ENCODE results near the gene MS4A6A.
"Not testable (repeated sequence)": the region's sequence is repeated elsewhere in the genome, so short reads cannot be mapped to it uniquely, and the experiment has no call there.

Gene MS4A6A

GRCh38 chr11:60182541-60183330, at the start of gene MS4A6A:
Gene MS4A6A (minus strand): TSS chr11:60183083. CDS start chr11:60181727, 1,356 bp downstream.
- no peak for DNase-seq (ENCODE audit: low read depth in 4 of 4, low spot score in 1 of 4)

DNA sequence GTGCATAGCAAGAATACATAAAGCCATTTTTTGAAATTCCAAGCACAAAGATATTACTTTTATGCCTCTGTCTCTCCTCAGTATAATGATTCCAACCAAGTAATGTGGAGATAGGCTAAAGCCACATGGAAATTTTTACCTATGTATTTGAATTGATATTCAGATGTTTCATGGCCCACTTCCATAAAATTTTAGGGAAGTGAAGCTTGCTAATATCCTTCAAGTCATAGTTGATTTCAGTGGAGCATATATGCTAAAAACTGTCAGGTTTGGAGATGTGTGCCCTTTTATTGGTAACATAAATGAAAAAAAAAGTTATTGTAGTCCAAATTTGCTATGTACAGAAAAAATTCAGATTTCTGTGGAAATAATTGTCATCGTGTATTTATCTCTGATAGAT, 47.8 kb upstream of the MS4A6A start:
- DNase-seq (ENCODE audit: low read depth in 4 of 4, low spot score in 1 of 4), result no peak

DNA sequence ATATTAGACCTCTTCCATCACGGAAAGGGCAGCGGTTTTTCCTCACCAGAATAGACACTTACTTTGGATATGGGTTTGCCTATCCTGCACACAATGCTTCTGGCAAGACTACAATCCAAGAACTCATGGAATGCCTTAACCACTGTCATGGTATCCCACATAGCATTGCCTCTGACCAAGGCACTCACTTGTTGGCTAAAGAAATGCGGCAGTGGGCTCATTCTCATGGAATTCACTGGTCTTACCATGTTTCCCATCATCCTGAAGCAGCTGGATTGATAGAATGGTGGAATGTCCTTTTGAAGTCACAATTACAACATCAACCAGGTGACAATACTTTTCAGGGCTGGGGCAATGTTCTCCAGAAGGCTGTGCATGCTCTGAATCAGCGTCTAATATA, 39.3 kb upstream of the MS4A6A start:
- DNase-seq (ENCODE audit: low read depth in 4 of 4, low spot score in 1 of 4), result no peak

GRCh38 chr11:60221692-60222091, 38.8 kb upstream of the MS4A6A start:
- no peak for DNase-seq (ENCODE audit: low read depth in 4 of 4, low spot score in 1 of 4)

- no peak for DNase-seq (ENCODE audit: low read depth in 4 of 4, low spot score in 1 of 4)
Measured at GRCh38 chr11:60221181-60221580, 38.3 kb upstream of the MS4A6A start.

GRCh38 chr11:60214386-60214785, 31.5 kb upstream of the MS4A6A start:
- DNase-seq (ENCODE audit: low read depth in 4 of 4, low spot score in 1 of 4), result no peak

DNA sequence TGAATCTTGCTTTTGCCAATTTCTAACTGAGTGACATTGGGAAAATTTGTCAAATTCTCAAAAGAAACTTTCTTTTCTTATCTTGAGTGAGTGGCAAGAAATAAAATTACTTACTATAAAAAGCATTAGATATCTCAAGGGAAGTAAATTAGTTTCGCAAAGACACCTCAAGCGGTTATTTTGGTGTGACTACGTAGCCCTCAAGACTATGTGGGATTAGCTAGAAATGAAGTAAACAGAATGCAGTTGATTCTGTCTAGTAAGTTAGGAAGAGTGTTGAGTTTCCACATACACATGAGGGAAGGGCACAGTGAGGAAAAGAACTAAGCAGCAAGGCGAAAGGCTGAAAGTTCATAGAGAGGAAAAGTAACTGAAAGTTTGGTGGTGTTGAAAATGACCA, 28.3 kb upstream of the MS4A6A start:
- DNase-seq (ENCODE audit: low read depth in 4 of 4, low spot score in 1 of 4), result no peak

DNA sequence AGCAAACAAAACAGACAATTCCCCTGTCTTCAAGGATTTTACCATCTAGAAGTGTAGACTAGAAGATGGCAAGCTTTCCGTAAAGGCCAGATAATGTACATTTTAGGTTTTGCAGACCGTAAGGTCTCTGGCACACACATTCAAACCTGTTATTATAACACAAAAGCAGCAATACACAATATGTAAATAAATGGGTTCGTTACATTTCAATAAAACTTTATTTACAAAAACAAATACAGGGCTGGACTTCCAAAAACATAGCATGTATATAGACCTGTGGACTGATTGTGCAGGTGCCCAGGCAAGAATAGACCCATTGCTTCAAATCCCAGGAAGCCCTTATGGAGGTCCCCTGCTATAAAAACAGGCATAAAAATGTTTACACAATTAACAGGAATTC, 27.1 kb upstream of the MS4A6A start:
- DNase-seq (ENCODE audit: low read depth in 4 of 4, low spot score in 1 of 4), result no peak

GRCh38 chr11:60208951-60209350, 26.1 kb upstream of the MS4A6A start:
- no peak for DNase-seq (ENCODE audit: low read depth in 4 of 4, low spot score in 1 of 4)

DNA sequence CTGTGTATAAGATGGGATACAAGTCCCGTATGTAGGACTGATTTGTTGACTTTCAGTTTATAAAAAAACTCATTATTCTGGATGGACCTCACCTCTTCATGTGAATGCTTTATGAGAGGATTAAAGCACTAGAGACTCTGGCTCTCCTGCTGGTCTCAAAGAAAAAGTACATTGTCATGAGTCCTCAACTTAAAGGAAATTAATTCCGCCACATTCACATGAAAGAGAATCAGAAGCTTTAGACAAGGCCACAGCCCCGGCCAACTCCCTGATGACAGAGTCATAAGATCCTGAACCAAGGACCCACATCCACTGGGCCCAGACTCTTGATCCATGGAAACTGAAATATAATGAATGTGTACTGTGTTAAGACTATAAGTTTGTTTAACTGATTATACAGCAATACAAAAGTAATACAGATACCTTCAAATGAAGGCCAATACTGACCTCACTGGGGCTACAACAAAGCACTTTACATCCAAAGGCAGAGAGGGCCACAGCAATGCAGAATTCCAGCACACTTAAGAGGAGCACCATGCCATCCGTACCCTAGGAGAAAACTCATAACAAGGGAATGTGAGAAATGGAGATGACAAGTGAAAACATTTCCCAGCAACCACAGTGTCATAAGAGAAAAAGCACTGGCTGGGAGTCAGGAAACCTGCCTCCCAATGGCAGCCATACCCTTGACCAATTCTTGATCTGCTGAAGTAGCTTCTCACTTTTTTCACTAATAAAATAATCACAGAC, 25.4 kb upstream of the MS4A6A start:
- no peak for DNase-seq (ENCODE audit: low read depth in 4 of 4, low spot score in 1 of 4)

GRCh38 chr11:60206616-60207015, 23.7 kb upstream of the MS4A6A start:
- no peak for DNase-seq (ENCODE audit: low read depth in 4 of 4, low spot score in 1 of 4)

DNA sequence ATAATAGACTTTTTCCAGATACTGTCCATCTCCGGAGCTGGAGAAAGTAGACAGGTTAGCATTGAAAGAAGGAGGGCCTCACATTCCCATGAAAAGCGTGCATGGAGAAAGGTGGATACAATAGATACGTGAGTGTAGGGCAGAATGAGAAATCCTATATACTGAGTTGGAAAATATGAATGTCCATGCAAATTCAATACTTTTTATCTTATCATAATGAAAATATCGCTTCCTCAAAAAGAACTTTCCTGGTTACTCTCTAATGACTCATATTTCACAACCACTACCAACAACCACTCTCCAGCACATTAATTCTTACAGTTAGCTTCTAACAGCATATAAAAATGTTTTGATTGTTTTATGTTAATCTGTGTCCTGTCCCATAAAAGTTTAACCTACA, 22.0 kb upstream of the MS4A6A start:
- no peak for DNase-seq (ENCODE audit: low read depth in 4 of 4, low spot score in 1 of 4)

DNA sequence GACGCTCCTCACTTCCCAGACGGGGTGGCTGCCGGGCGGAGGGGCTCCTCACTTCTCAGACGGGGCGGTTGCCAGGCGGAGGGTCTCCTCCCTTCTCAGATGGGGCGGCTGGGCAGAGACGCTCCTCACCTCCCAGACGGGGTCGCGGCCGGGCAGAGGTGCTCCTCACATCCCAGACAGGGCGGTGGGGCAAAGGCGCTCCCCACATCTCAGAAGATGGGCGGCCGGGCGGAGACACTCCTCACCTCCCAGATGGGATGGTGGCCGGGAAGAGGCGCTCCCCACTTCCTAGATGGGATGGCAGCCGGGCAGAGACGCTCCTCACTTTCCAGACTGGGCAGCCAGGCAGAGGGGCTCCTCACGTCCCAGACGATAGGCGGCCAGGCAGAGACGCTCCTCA, 18.5 kb upstream of the MS4A6A start:
- DNase-seq (ENCODE audit: low read depth in 4 of 4, low spot score in 1 of 4), result not testable (repeated sequence)

- DNase-seq (ENCODE audit: low read depth in 4 of 4, low spot score in 1 of 4), result no peak
Measured at GRCh38 chr11:60197442-60197841, 14.6 kb upstream of the MS4A6A start.

- DNase-seq (ENCODE audit: low read depth in 4 of 4, low spot score in 1 of 4), result no peak
Measured at GRCh38 chr11:60195923-60196368, 13.1 kb upstream of the MS4A6A start.

DNA sequence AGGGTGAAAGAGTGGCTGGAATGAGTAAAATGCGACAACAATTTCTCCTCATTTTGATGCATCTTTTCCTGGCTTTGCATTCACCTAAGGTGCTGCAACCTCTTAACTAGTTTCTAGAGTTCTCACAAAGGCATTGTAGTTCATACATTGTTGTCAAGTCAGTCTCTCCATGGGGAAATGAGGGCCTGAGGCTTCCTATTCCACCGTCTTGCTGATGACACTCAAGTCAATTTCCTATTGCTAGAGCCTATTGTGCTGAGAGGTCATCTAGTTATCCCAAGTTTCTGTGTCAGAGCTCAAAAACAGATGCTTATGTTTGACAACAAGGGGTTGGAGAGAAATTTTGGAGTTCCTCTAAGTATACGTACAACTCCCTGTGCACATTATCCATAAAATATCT, 11.6 kb upstream of the MS4A6A start:
- no peak for DNase-seq (ENCODE audit: low read depth in 4 of 4, low spot score in 1 of 4)

- DNase-seq (ENCODE audit: low read depth in 4 of 4, low spot score in 1 of 4), result peak; percentile 41 to 50 (median 46)
Measured at GRCh38 chr11:60193687-60194433, 11.0 kb upstream of the MS4A6A start.

- DNase-seq (ENCODE audit: low read depth in 4 of 4, low spot score in 1 of 4), result not testable (repeated sequence)
Measured at GRCh38 chr11:60192564-60192963, 9.7 kb upstream of the MS4A6A start.

DNA sequence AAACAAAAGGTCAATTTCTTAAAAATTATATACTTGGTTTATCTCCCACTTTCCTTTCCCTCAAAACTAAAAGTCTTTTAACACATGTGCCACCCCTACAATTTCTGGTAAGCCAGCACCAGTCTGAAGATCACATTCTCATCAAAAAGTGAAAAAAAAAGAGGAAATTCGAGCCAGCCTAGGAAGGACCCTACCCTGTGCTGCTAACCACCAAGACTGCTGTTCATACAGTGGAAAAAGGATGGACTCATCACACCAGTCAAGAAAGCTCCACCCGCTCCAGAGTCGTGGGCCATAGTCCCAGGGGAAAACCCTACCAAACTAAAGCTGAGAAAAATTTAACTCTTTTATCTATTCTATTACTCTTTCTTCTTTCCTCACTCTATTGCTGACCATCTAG, 5.6 kb upstream of the MS4A6A start:
- not testable (repeated sequence) for DNase-seq (ENCODE audit: low read depth in 4 of 4, low spot score in 1 of 4)

DNA sequence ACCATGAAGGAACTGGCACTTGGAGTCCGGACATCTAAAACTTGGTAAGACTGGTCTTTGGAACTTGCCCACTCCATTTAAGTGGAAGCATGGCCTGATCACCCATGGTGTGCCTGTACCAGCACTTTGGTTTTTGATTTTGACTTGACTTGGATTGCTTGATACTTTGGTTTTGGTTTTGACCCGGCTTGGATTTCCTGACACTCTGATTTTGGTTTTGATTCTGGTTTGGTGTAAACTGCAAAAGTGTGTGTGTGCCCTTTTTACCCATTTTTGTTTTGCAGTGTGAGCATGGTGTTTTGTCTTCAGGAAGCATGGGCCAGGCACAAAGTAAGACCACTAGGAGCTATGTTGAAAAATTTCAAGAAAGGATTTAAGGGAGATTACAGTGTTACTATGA, 3.2 kb upstream of the MS4A6A start:
- not testable (repeated sequence) for DNase-seq (ENCODE audit: low read depth in 4 of 4, low spot score in 1 of 4)

- not testable (repeated sequence) for DNase-seq (ENCODE audit: low read depth in 4 of 4, low spot score in 1 of 4)
Measured at GRCh38 chr11:60185512-60185827, 2.6 kb upstream of the MS4A6A start.

Data from stimulated activated CD4-positive, alpha-beta T cell treated with anti-CD3 and anti-CD28 coated beads, Interleukin-1b, Interleukin-23, amount 100 ng/mL, for 24 hours (primary cell).